Right lobe of liver (tissue), 4 donors: ENCODE measurements around the gene FRMD4A.

Source experiments
- POLR2A ChIP-seq: fragments of 450-650 bp; IDR thresholded peaks from one replicate; pipeline ENCODE4 v1.6.1; 2017; ENCODE audit warnings: antibody characterized with exemption, mild to moderate bottlenecking
- TF ChIP-seq, protein P1 (sequence below), 4 donors: fragments of 200-600 bp in 3 of 4; fragments of 450-650 bp in 1 of 4; IDR thresholded peaks; one replicate each; pipeline versions ENCODE4 v1.5.1 to v1.8.0; 2016 to 2022; ENCODE audit warnings: antibody characterized with exemption in 4 of 4, mild to moderate bottlenecking in 2 of 4
- donor health status: DM: no; HTN: no; CAD: no.
- donor health status: DM: no; HTN: no; CAD: no.
- donor health status: DM: no; HTN: yes; CAD: no.

DNA sequence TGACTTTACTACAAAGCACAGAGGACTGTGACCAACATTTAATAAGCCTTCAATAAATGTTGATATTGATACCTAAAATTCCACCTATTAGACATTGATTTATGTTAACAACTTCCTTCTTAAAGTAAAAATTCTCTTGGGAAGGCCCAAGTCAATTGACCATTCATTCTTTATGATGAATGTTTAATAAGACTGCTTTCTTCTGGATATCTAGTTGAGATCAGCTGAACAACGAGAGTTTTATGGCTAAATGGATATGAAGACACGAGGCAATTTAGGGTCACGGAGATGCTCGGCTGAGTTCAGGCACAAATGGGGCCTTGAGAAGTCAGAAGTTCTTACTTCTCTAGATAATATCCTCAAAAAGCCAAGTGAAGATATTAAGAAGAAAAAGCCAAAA is 258.8 kb downstream of the FRMD4A start:
- TF ChIP-seq, protein P1, sequence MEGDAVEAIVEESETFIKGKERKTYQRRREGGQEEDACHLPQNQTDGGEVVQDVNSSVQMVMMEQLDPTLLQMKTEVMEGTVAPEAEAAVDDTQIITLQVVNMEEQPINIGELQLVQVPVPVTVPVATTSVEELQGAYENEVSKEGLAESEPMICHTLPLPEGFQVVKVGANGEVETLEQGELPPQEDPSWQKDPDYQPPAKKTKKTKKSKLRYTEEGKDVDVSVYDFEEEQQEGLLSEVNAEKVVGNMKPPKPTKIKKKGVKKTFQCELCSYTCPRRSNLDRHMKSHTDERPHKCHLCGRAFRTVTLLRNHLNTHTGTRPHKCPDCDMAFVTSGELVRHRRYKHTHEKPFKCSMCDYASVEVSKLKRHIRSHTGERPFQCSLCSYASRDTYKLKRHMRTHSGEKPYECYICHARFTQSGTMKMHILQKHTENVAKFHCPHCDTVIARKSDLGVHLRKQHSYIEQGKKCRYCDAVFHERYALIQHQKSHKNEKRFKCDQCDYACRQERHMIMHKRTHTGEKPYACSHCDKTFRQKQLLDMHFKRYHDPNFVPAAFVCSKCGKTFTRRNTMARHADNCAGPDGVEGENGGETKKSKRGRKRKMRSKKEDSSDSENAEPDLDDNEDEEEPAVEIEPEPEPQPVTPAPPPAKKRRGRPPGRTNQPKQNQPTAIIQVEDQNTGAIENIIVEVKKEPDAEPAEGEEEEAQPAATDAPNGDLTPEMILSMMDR (IDR thresholded peaks at IDR 0.05), result no peak
- no peak for TF ChIP-seq POLR2A
